Mesenchymal stem cell (in vitro differentiated cells and primary cell): ENCODE results near the gene MANF.

ENCODE experiments used
- DNase-seq: peaks from one replicate; pipeline ENCODE4 v3.0.0-alpha.2; 2013
- H2AFZ ChIP-seq: one replicate; pipeline ENCODE4 v1.6.1; 2013; ENCODE audit warnings: low read depth, mild to moderate bottlenecking, control low read depth, inconsistent platforms, low read length, moderate library complexity
- H2AK5ac ChIP-seq: 2 replicates; pipeline ENCODE4 v1.6.1; 2013; ENCODE audit warnings: low read length, moderate library complexity, mild to moderate bottlenecking, inconsistent platforms; ENCODE audit not compliant: severe bottlenecking
- H2BK120ac ChIP-seq: one replicate; pipeline ENCODE4 v1.6.1; 2013; ENCODE audit warnings: low read depth, mild to moderate bottlenecking, inconsistent platforms, low read length, moderate library complexity
- H2BK12ac ChIP-seq, 2 experiments: one replicate each; pipeline ENCODE4 v1.6.1; 2013; ENCODE audit warnings: inconsistent platforms in 2 of 2, low read length in 2 of 2, mild to moderate bottlenecking in 2 of 2, moderate library complexity in 2 of 2, control low read depth in 1 of 2
- H2BK15ac ChIP-seq: one replicate; pipeline ENCODE4 v1.6.1; 2013; ENCODE audit warnings: mild to moderate bottlenecking, low read depth, inconsistent platforms; ENCODE audit not compliant: poor library complexity, severe bottlenecking
- H2BK5ac ChIP-seq: 2 replicates; pipeline ENCODE4 v1.6.1; 2013; ENCODE audit warnings: low read depth, mild to moderate bottlenecking, low read length, control low read depth, inconsistent platforms; ENCODE audit not compliant: poor library complexity, severe bottlenecking
- H3K14ac ChIP-seq, 2 experiments: one replicate each; pipeline ENCODE4 v1.6.1; 2013; ENCODE audit warnings: inconsistent platforms in 2 of 2, low read length in 2 of 2, control low read depth in 1 of 2, mild to moderate bottlenecking in 1 of 2, moderate library complexity in 1 of 2
- H3K18ac ChIP-seq, 2 experiments: one replicate each; pipeline ENCODE4 v1.6.1; 2013; ENCODE audit warnings: inconsistent platforms in 2 of 2, low read length in 2 of 2, control low read depth in 1 of 2, low read depth in 1 of 2, mild to moderate bottlenecking in 1 of 2
- H3K23ac ChIP-seq, 2 experiments: one replicate each; pipeline ENCODE4 v1.6.1; 2013; ENCODE audit warnings: inconsistent platforms in 2 of 2, low read length in 2 of 2, mild to moderate bottlenecking in 2 of 2, moderate library complexity in 2 of 2, control low read depth in 1 of 2
- H3K27ac ChIP-seq: 2 replicates; pipeline ENCODE4 v1.5.1; 2013; ENCODE audit warnings: mild to moderate bottlenecking, moderate library complexity, low read length, control low read depth, inconsistent platforms; ENCODE audit not compliant: poor library complexity, severe bottlenecking
- H3K27me3 ChIP-seq, 2 experiments: 2 replicates each; pipeline versions ENCODE4 v1.6.1 to v1.7.0; 2013; ENCODE audit warnings: low read length in 2 of 2, mild to moderate bottlenecking in 2 of 2, moderate library complexity in 2 of 2, control low read depth in 1 of 2, inconsistent platforms in 1 of 2; ENCODE audit not compliant: control insufficient read depth in 1 of 2, insufficient read depth in 1 of 2
- H3K36me3 ChIP-seq, 2 experiments: 2 replicates each; pipeline versions ENCODE4 v1.6.1 to v1.7.0; 2013; ENCODE audit warnings: low read length in 2 of 2, control low read depth in 1 of 2, inconsistent platforms in 1 of 2, low read depth in 1 of 2, mild to moderate bottlenecking in 1 of 2; ENCODE audit not compliant: insufficient read depth in 2 of 2, control insufficient read depth in 1 of 2
- H3K4ac ChIP-seq, 2 experiments: one replicate each; pipeline ENCODE4 v1.6.1; 2013; ENCODE audit warnings: inconsistent platforms in 2 of 2, low read length in 2 of 2, mild to moderate bottlenecking in 2 of 2, moderate library complexity in 2 of 2, control low read depth in 1 of 2, low read depth in 1 of 2
- H3K4me1 ChIP-seq: 2 replicates; pipeline ENCODE4 v1.6.1; 2013; ENCODE audit warnings: low read depth, low read length, control low read depth; ENCODE audit not compliant: control insufficient read depth, insufficient read depth
- H3K4me2 ChIP-seq: 2 replicates; pipeline ENCODE4 v1.6.1; 2013; ENCODE audit warnings: low read length, mild to moderate bottlenecking, inconsistent platforms; ENCODE audit not compliant: poor library complexity, severe bottlenecking
- H3K4me3 ChIP-seq, 2 experiments: 2 replicates each; pipeline versions ENCODE4 v1.5.1 to v1.7.0; 2013; ENCODE audit warnings: low read length in 2 of 2, mild to moderate bottlenecking in 2 of 2, control low read depth in 1 of 2, low read depth in 1 of 2; ENCODE audit not compliant: insufficient read depth in 1 of 2
- H3K79me1 ChIP-seq: replicated peaks from 2 replicates; pipeline ENCODE4 v1.6.1; 2013; ENCODE audit warnings: mild to moderate bottlenecking, control low read depth, low read length, inconsistent platforms; ENCODE audit not compliant: poor library complexity, severe bottlenecking
- H3K9ac ChIP-seq: 2 replicates; pipeline ENCODE4 v1.7.0; 2013; ENCODE audit warnings: mild to moderate bottlenecking, low read length, moderate library complexity
- H3K9me3 ChIP-seq: 2 replicates; pipeline ENCODE4 v1.7.0; 2013; ENCODE audit warnings: mild to moderate bottlenecking, low read length; ENCODE audit not compliant: control insufficient read depth
- H4K8ac ChIP-seq: one replicate; pipeline ENCODE4 v1.6.1; 2013; ENCODE audit warnings: inconsistent platforms, mild to moderate bottlenecking, low read length, moderate library complexity
- H4K91ac ChIP-seq: one replicate; pipeline ENCODE4 v1.6.1; 2013; ENCODE audit warnings: mild to moderate bottlenecking, low read length, inconsistent platforms
- WGBS: methylation state at CpG from one replicate; pipeline ENCODE4 v1.1.7; 2013; ENCODE audit warnings: mixed read lengths; 5-methylcytosine and 5-hydroxymethylcytosine counted together

Gene MANF

DNA sequence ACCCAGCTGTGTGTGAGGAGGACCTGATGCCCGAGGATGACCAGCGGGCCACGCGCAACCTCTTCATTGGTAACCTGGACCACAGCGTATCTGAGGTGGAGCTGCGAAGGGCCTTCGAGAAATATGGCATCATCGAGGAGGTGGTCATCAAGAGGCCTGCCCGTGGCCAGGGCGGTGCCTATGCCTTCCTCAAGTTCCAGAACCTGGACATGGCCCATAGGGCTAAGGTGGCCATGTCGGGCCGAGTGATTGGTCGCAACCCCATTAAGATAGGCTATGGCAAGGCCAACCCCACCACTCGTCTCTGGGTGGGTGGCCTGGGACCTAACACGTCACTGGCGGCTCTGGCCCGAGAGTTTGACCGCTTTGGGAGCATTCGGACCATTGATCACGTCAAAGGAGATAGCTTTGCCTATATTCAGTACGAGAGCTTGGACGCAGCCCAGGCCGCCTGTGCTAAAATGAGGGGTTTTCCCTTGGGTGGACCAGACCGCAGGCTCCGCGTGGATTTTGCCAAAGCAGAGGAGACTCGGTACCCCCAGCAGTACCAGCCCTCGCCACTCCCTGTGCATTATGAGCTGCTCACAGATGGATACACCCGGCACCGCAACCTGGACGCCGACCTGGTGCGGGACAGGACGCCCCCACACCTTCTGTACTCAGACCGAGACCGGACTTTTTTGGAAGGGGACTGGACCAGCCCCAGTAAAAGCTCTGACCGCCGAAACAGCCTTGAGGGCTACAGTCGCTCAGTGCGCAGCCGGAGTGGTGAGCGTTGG, 7.5 kb downstream of the MANF start:
- Histone ChIP-seq H3K9me3 (no peaks in the 10 kb centered on the region), H4K91ac (peak overlapping the region; percentile 34), H3K36me3 (peaks cover 73 to 81% of the 10 kb centered on the region in 2 experiments), H2BK12ac (no peak overlapping the region), H3K23ac (peak overlapping the region in 1 of 2 experiments; percentile 89), H3K4me2 (peak overlapping the region; percentile 62), H2AFZ (no peak overlapping the region), H3K4ac (peak overlapping the region; percentile 79 to 89), H2AK5ac (no peak overlapping the region), H3K18ac (peak overlapping the region in 1 of 2 experiments; percentile 91), H2BK15ac (no peak overlapping the region), H3K79me1 (peaks cover 12% of the 10 kb centered on the region), H3K4me3 (peak overlapping the region; percentile 81 to 83), H2BK5ac (no peak overlapping the region), H3K4me1 (peaks cover 43% of the 10 kb centered on the region), H2BK120ac (no peak overlapping the region), H3K27me3 (no peaks in the 10 kb centered on the region), H4K8ac (peak overlapping the region; percentile 53), H3K27ac (no peak overlapping the region), H3K9ac (peak overlapping the region; percentile 88), H3K14ac (peak overlapping the region in 1 of 2 experiments; percentile 74)
- no peak for DNase-seq
- WGBS: 96% methylated on average over 42 of the region's 42 CpGs

DNA sequence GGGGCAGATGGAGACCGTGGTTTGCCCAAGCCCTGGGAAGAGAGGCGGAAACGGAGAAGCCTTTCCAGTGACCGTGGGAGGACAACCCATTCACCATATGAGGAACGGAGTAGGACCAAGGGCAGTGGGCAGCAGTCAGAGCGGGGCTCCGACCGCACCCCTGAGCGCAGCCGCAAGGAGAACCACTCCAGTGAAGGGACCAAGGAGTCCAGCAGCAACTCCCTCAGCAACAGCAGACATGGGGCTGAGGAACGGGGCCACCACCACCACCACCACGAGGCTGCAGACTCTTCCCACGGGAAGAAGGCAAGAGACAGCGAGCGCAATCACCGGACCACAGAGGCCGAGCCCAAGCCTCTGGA, 8.0 kb downstream of the MANF start:
- H2BK5ac ChIP-seq: no peak overlapping the region
- 97% methylated on average over 17 of the region's 17 CpGs for WGBS
- no peak overlapping the region for H3K14ac ChIP-seq

DNA sequence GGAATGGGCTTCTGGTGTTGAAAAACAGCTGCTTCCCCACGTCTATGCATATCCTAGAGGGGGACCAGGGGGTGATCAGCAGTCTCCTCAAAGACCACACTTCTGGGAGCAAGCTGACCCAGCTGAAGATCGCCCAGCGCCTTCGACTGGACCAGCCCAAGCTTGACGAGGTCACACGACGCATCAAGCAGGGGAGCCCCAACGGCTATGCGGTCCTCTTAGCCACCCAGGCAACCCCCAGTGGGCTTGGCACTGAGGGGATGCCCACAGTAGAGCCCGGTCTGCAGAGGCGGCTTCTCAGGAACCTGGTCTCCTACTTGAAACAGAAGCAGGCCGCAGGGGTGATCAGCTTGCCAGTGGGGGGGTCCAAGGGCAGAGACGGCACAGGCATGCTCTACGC, 8.5 kb downstream of the MANF start:
- Histone ChIP-seq H2AFZ (no peak overlapping the region), H3K4me2 (no peak overlapping the region), H3K9ac (peak overlapping the region; percentile 11), H3K27ac (no peak overlapping the region), H3K4me3 (no peak overlapping the region), H3K9me3 (no peaks in the 10 kb centered on the region), H2BK5ac (no peak overlapping the region), H3K79me1 (peaks cover 12% of the 10 kb centered on the region), H2AK5ac (no peak overlapping the region), H3K4ac (no peak overlapping the region), H2BK12ac (no peak overlapping the region), H3K18ac (no peak overlapping the region), H2BK120ac (no peak overlapping the region), H3K4me1 (peaks cover 41% of the 10 kb centered on the region), H4K8ac (no peak overlapping the region), H3K23ac (peak overlapping the region in 1 of 2 experiments; percentile 75), H3K27me3 (no peaks in the 10 kb centered on the region), H2BK15ac (no peak overlapping the region), H3K36me3 (peaks cover 69 to 81% of the 10 kb centered on the region in 2 experiments), H4K91ac (no peak overlapping the region), H3K14ac (no peak overlapping the region)
- DNase-seq: no peak
- 93% methylated on average over 14 of the region's 14 CpGs for WGBS

More for the DNA sequence above, 8.0 kb downstream of the MANF start:
- Histone ChIP-seq H4K8ac (no peak overlapping the region), H4K91ac (no peak overlapping the region), H3K36me3 (peaks cover 71 to 81% of the 10 kb centered on the region in 2 experiments), H3K79me1 (peaks cover 12% of the 10 kb centered on the region), H2AK5ac (no peak overlapping the region), H3K4ac (no peak overlapping the region), H3K4me1 (peaks cover 41% of the 10 kb centered on the region), H2AFZ (no peak overlapping the region), H3K18ac (no peak overlapping the region), H3K4me2 (no peak overlapping the region), H3K27ac (no peak overlapping the region), H3K23ac (no peak overlapping the region), H3K4me3 (no peak overlapping the region), H3K9me3 (no peaks in the 10 kb centered on the region), H3K9ac (no peak overlapping the region), H2BK15ac (no peak overlapping the region), H2BK120ac (no peak overlapping the region), H3K27me3 (no peaks in the 10 kb centered on the region), H2BK12ac (no peak overlapping the region)
- DNase-seq: no peak

DNA sequence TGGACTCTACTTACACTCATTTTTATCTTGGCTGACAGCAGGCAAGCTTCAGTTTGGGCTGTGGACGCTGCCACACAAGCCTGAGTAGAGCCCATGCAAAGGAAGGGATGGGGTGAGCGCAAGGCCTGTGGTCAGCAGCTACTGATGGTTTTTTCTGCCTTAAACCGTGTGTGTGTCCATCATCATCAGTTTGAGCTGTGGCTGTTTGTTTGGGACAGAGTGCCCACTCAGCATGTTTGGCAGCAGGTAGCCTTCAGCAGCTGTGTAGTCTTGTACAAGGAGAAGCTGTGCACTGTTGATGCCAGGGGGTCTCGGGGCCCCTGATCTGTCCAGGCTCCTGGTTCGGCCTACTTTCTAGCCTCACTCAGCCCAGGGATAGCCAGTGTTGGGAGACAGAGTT, 9.4 kb downstream of the MANF start:
- Histone ChIP-seq H3K14ac (no peak overlapping the region), H2BK120ac (no peak overlapping the region), H3K4ac (no peak overlapping the region), H3K36me3 (peaks cover 67 to 76% of the 10 kb centered on the region in 2 experiments), H2AFZ (no peak overlapping the region), H3K4me1 (peaks cover 43% of the 10 kb centered on the region), H3K23ac (no peak overlapping the region), H3K27me3 (no peaks in the 10 kb centered on the region), H3K9ac (no peak overlapping the region), H3K9me3 (no peaks in the 10 kb centered on the region), H3K27ac (no peak overlapping the region), H2BK15ac (no peak overlapping the region), H3K18ac (no peak overlapping the region), H2BK12ac (no peak overlapping the region), H2AK5ac (no peak overlapping the region), H3K79me1 (peaks cover 14% of the 10 kb centered on the region), H2BK5ac (no peak overlapping the region), H4K91ac (no peak overlapping the region), H3K4me2 (no peak overlapping the region), H4K8ac (no peak overlapping the region), H3K4me3 (no peak overlapping the region)
- WGBS: 97% methylated on average over 5 of the region's 5 CpGs
- no peak for DNase-seq
